22Rv1 (cell line): ENCODE results near the gene RAC2.

Experiments used
- H3K27ac ChIP-seq: fragments of 450-650 bp; 2 replicates; pipeline ENCODE4 v1.5.1; 2017
- CTCF ChIP-seq: fragments of 450-650 bp; IDR thresholded peaks from 2 replicates; pipeline ENCODE4 v1.5.1; 2017; ENCODE audit warnings: mild to moderate bottlenecking
- ZFX ChIP-seq: fragments of 450-650 bp; IDR thresholded peaks from 2 replicates; pipeline ENCODE4 v1.6.1; 2017; ENCODE audit warnings: antibody characterized with exemption, borderline replicate concordance

Gene RAC2

DNA sequence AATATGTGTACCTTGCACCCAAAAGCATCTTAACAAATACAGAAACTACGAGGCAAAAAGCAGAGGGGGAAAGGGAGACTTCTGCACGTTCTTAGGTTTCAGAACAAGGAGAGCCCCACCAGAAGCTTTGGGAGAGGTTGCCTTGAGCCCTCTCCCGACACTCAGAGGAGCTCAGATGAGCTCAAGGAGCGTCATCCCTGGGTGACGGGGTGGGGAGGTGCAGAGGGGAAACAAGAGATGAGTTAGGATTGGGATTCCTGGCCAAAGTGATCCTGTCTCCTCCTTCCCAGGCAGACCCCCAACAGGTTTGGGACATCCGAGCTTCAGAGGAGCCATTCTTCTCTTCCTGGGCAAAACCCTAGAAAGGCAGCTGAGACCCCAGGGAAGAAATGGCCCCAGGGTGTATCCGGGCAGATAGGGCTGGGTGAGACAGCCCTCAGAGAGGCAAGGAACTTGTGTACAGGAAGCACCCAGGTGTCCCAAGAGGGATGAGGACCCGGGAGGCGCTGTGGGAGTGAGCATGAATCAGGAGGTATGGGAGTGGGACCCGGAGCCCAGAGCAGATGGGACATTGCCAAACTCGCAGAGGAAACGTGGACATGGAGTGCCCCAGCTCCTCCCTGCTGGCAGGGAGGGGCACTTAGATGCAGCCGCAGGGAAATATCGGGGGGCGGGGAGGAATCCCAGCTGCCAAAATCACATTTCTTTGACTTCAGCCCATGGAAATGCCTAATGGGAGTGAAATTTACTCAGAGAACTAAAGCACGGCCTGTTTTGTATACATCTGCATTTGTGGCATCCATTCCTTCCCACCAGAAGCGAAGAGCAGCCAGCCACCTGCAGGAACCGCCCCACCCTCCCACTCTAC lies 68.4 kb downstream of the RAC2 start:
- TF ChIP-seq CTCF (no peak), ZFX (no peak)

More for the DNA sequence above, 68.4 kb downstream of the RAC2 start:
- no peak overlapping the region for H3K27ac ChIP-seq
